Stomach (tissue), 4 donors: Measurements from ENCODE around the gene SCG5.

Source experiments
- CTCF ChIP-seq, 7 experiments: fragments of 450-650 bp in 4 of 7; fragments of 200-600 bp in 3 of 7; sonication (generic) in 3 of 7; IDR thresholded peaks; one replicate each; pipeline ENCODE4 v1.5.1; 2016 to 2019; ENCODE audit warnings: antibody characterized with exemption in 7 of 7, control low read depth in 2 of 7, mild to moderate bottlenecking in 1 of 7
- EP300 ChIP-seq: sonication (generic); formaldehyde crosslinking; IDR thresholded peaks from one replicate; pipeline ENCODE4 v1.6.1; 2017; ENCODE audit warnings: antibody characterized with exemption

- TF ChIP-seq CTCF (IDR thresholded peaks at IDR 0.05) (no peak), EP300 (no peak)
Observed at GRCh38 chr15:32705446-32705845, 63.9 kb downstream of the SCG5 start.
